Endometrium (tissue), 2 donors: Measurements from ENCODE around the gene TCHP.

Experiments used
- FAIRE-seq: peaks from 2 replicates; lab custom pipeline; 2012; peaks lifted over from hg19 to GRCh38; lab: Jason Lieb, UNC
- donor health status: control.
- donor health status: control.

TCHP gene

GRCh38 chr12:109934026-109934425, 34.0 kb downstream of the TCHP start:
- no peak for FAIRE-seq

- no peak for FAIRE-seq
Measured at GRCh38 chr12:109937371-109937770, 37.3 kb downstream of the TCHP start.

DNA sequence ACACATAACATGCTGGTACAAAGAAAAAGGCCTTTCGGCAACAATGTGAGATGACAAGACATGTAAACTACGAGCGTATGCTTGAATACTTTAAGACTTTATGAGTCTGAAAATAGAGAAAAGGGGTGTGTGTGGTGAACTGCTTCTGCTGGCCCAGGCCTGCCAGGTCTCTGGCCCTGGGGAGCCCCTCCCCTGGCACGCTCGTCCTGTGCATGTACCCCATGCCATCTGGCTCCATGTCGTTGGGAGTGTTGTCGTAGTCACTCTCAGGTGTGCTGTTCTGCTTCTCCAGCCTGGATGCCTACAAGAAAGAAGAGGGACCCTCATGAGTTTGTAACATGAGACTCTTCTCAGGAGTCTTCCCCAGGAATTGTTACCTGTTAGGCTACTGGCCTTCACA, 38.9 kb downstream of the TCHP start:
- FAIRE-seq = no peak

- FAIRE-seq = no peak
Measured at GRCh38 chr12:109939504-109939903, 39.4 kb downstream of the TCHP start.

- no peak for FAIRE-seq
Measured at GRCh38 chr12:109940339-109940923, 40.4 kb downstream of the TCHP start.

- FAIRE-seq = no peak
Measured at GRCh38 chr12:109943811-109944210, 43.7 kb downstream of the TCHP start.

DNA sequence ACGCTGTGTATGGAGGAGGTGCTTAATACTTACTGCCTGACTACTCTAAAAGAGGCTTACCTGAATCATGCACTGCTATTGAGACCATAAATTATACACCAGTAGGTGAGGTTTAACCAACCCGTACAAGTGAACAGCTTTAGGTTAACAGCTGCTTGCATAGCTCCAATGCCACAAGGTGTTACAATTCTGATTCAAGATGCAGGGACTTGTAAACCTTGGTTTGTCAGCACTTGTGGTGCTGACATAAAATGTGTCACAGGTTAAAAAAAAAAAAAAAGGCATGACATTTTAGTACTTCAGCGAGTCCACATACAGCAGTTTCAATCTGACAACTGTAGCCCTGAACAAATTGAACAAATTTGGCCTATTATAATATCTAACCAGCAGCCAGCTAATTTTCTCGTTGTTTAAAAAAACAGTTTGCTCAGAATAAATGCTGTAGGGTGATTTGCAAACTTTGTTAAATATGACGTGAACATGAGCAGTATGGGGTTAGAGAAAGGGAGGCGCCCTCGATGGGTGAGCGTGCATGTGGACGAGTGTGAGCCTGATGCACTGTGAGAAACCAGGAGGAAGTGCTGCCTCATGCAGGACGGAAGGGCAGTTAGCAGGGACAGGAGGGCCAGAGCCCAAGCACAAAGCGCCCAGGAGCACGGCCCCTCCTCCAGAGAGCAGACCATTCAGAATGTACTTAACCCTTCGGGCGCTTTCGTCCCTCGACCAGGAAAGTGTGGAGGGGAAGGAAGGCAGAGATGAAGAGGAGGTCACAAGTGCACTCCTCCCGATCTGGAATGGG, 44.7 kb downstream of the TCHP start:
- FAIRE-seq = no peak

DNA sequence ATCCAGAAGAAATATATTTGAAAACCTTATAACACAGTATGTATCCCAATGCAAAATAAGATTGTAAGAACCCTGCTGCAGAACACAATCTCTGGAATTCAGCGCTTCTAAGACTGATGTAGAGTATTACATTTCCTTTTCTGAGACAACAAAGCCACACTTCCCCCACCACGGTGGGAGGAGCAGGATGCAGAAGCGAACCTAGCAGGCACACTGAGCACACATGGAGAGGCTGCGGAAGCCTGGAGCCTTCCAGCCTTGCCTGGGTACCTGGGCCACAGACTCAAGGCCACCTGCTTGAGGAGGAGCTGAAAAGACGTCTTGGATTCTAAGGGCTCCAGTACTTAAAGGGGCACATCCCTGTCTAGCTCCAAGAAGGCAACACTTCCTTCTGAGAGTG, 46.4 kb downstream of the TCHP start:
- no peak for FAIRE-seq

- no peak for FAIRE-seq
Measured at GRCh38 chr12:109946913-109947312, 46.8 kb downstream of the TCHP start.

- FAIRE-seq = no peak
Measured at GRCh38 chr12:109947521-109947920, 47.4 kb downstream of the TCHP start.

GRCh38 chr12:109948368-109948767, 48.3 kb downstream of the TCHP start:
- FAIRE-seq = no peak

DNA sequence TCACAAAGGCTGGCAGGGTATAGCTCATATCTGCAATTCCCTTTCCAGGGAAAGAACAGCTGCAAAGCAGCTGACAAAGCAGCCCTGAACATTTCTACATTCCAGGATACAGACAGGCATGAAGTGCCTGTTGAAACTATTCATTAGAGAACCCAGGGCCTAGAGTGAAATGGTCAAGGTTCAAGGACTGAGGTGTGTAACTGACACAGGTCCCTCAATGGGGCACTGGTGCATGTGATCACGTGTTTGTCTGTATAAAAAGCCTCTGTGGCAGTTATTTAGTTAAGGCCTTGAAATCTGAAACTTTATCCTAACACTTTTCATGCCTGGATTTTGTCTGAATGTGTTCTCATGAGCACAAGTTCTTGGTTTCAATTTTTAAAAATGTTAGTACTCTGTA, 49.0 kb downstream of the TCHP start:
- FAIRE-seq = no peak

DNA sequence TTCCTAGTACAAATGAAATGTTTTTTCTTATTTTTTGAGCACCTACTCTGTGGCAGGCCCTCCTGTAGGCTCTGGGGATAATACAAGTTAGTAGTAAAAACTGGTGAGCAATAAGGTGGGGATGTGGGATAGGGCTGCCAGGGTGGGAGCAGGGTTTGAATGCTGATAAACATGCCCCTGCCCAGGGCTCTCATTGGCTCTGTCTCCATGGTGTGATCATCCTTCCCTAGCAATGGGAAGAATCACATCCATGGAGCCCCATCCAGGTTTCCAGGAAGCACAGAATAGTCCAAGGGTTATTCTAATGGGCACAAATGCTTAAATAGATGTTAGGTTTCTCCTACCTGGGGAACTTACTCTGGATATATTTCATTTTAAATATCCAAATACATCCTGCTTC, 50.6 kb downstream of the TCHP start:
- FAIRE-seq = no peak

DNA sequence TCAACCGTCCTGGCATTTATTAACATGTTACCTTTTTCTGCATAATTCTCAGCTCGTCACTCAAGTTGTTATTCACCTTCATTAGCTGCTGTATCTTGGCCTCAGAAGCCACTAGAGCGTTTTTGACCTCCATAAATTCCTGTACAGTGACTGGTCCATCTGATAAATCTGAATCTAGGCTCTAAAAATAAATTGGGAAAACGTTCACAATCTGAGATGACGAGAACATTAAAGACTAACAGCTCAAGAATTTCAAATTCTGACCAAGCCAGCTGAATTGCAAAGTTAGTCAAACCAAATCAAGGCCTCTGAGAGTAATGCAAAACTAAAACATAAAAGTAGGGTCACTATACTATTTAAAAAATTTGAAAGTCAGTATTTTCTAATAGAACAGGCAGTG, 51.1 kb downstream of the TCHP start:
- no peak for FAIRE-seq

DNA sequence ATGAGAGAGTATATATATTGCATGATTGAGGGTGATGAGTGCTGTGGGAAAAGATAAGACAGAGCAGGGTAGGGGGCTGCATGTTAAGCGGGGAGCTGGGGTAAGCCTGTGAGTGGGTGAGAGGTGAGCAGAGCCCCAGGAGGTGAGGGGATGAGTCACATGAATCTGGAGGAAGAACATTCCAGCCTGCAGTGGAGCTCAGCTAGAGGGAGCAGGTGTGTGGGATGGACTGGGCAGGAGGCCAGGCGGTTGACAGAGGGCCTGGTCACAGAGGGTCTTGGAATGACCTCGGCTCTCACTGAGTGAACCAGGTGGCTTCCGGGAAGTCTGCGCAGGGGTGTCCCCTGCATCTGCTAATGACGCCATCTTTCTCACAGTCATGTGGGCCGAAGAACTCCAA, 51.7 kb downstream of the TCHP start:
- no peak for FAIRE-seq

DNA sequence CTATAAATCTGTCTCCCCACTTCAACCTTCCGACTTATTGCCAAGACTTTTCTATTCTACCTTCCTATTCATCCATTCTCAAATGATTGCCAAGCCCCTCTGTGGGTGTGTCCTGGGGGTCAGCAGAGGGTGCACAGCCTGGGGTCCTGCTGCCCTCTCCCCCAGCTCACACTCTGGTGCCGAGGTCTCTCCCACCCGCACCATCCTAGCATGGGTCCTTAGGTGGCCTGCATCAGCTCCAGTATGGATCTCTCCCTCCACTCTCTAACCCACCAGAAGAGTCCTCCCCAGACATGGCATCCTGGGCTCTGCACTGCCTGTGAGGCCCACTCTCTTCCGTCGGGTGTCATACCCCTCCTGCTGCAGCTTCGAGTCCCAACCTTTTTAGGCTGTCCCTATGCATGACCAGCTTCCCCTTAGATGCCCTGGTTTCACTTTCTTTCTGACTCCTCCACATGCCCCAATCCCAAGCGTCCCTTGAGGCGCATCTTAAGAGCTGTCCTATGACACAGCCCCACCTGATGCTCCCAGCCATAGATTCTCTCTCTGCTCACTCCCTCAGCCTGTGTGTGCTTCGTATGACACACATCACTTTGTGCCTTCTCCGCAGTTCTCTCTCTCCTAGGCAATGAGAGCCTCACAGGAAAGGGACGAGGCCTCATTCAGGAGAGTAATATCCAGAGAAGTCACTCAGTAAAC, 52.2 kb downstream of the TCHP start:
- no peak for FAIRE-seq

GRCh38 chr12:109952873-109953272, 52.8 kb downstream of the TCHP start:
- no peak for FAIRE-seq

- FAIRE-seq = no peak
Measured at GRCh38 chr12:109953656-109954055, 53.6 kb downstream of the TCHP start.

- FAIRE-seq = no peak
Measured at GRCh38 chr12:109958374-109958773, 58.3 kb downstream of the TCHP start.

DNA sequence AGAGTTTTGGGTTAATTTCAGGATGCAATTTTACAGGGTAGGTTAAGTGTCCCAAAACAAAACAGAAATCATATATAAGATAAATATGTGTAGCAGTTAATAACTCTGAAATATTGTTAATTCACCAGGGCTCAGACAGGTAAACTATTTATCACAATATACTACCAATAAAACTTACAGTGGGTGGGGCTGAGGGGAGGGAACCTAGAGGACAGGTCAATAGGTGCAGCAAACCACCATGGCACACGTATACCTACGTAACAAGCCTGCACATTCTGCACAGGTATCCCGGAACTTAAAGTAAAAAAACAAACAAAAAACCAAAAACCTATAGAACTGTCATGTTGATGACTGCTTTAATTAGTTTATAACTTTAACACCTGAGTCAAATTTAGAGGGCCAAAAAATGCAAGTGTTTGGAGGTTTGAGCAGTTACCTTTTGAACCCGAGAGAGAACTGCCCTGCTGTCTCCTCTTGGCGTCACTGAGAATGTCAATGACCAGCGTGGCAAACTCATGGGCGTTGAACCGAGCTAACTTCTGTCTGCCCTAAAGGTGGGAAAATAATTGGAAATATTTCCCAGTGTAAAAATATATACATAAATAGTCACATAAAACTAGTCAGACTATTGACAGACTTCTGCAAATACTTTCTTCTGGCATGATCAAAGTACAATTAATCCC, 59.5 kb downstream of the TCHP start:
- FAIRE-seq = no peak

GRCh38 chr12:109961201-109961600, 61.1 kb downstream of the TCHP start:
- no peak for FAIRE-seq

GRCh38 chr12:109961612-109962011, 61.5 kb downstream of the TCHP start:
- FAIRE-seq = no peak

GRCh38 chr12:109962398-109962797, 62.3 kb downstream of the TCHP start:
- no peak for FAIRE-seq
